KMS-11 (cell line): ENCODE measurements around the gene FAM151A.

Experiments used
- H2AFZ ChIP-seq: fragments of 200-600 bp; sonication (generic); 2 replicates; pipeline ENCODE4 v1.6.1; 2016; ENCODE audit warnings: antibody characterized with exemption, mixed run types, low read depth
- H3K27ac ChIP-seq: fragments of 200-600 bp; sonication (generic); 2 replicates; pipeline ENCODE4 v1.6.1; 2016; ENCODE audit warnings: mild to moderate bottlenecking, mixed run types
- H3K27me3 ChIP-seq: fragments of 200-600 bp; sonication (generic); 2 replicates; pipeline ENCODE4 v1.6.1; 2017; ENCODE audit warnings: mild to moderate bottlenecking, low read depth, mixed run types, moderate library complexity; ENCODE audit not compliant: insufficient read depth
- H3K36me3 ChIP-seq: fragments of 200-600 bp; sonication (generic); 2 replicates; pipeline ENCODE4 v1.6.1; 2017; ENCODE audit warnings: mild to moderate bottlenecking, mixed run types; ENCODE audit not compliant: insufficient read depth
- H3K4me1 ChIP-seq: fragments of 200-600 bp; sonication (generic); 2 replicates; pipeline ENCODE4 v1.6.1; 2016; ENCODE audit warnings: mild to moderate bottlenecking, low read depth, mixed run types; ENCODE audit not compliant: poor library complexity, severe bottlenecking
- H3K4me2 ChIP-seq: fragments of 200-600 bp; sonication (generic); 2 replicates; pipeline ENCODE4 v1.7.0; 2016; ENCODE audit warnings: mild to moderate bottlenecking, mixed run types
- H3K4me3 ChIP-seq: fragments of 200-600 bp; sonication (generic); IDR thresholded peaks from 2 replicates; pipeline ENCODE4 v1.6.1; 2017; ENCODE audit warnings: low read depth, low read length, mixed read lengths; ENCODE audit not compliant: insufficient read depth
- H3K79me2 ChIP-seq: fragments of 200-600 bp; sonication (generic); 2 replicates; pipeline ENCODE4 v1.6.1; 2016; ENCODE audit warnings: low read depth, mixed run types; ENCODE audit not compliant: insufficient read depth
- H3K9ac ChIP-seq: fragments of 200-600 bp; sonication (generic); 2 replicates; pipeline ENCODE4 v1.6.1; 2016; ENCODE audit warnings: mild to moderate bottlenecking, mixed run types
- H4K20me1 ChIP-seq: fragments of 200-600 bp; sonication (generic); 2 replicates; pipeline ENCODE4 v1.6.1; 2016; ENCODE audit warnings: mild to moderate bottlenecking, mixed run types; ENCODE audit not compliant: insufficient read depth
- TF ChIP-seq, protein P1 (sequence below): fragments of 200-600 bp; sonication (generic); conservative IDR thresholded peaks from 2 replicates; pipeline ENCODE4 v1.6.1; 2017; ENCODE audit warnings: low read depth, mild to moderate bottlenecking, antibody characterized with exemption, low read length, moderate library complexity, mixed read lengths

The FAM151A gene

GRCh38 chr1:54606990-54607325 lies 16.4 kb downstream of the FAM151A start:
- H3K27me3 ChIP-seq, result no peaks in the 10 kb centered on the region
- H4K20me1 ChIP-seq, result no peaks in the 10 kb centered on the region
- no peak overlapping the region for H2AFZ ChIP-seq
- TF ChIP-seq, protein P1, sequence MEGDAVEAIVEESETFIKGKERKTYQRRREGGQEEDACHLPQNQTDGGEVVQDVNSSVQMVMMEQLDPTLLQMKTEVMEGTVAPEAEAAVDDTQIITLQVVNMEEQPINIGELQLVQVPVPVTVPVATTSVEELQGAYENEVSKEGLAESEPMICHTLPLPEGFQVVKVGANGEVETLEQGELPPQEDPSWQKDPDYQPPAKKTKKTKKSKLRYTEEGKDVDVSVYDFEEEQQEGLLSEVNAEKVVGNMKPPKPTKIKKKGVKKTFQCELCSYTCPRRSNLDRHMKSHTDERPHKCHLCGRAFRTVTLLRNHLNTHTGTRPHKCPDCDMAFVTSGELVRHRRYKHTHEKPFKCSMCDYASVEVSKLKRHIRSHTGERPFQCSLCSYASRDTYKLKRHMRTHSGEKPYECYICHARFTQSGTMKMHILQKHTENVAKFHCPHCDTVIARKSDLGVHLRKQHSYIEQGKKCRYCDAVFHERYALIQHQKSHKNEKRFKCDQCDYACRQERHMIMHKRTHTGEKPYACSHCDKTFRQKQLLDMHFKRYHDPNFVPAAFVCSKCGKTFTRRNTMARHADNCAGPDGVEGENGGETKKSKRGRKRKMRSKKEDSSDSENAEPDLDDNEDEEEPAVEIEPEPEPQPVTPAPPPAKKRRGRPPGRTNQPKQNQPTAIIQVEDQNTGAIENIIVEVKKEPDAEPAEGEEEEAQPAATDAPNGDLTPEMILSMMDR, result no peak
- no peak overlapping the region for H3K9ac ChIP-seq
- no peak overlapping the region for H3K27ac ChIP-seq
- no peaks in the 10 kb centered on the region for H3K36me3 ChIP-seq
- no peak overlapping the region for H3K4me2 ChIP-seq
- H3K4me1 ChIP-seq, result no peaks in the 10 kb centered on the region
- H3K4me3 ChIP-seq, result no peak overlapping the region
- H3K79me2 ChIP-seq, result no peaks in the 10 kb centered on the region

DNA sequence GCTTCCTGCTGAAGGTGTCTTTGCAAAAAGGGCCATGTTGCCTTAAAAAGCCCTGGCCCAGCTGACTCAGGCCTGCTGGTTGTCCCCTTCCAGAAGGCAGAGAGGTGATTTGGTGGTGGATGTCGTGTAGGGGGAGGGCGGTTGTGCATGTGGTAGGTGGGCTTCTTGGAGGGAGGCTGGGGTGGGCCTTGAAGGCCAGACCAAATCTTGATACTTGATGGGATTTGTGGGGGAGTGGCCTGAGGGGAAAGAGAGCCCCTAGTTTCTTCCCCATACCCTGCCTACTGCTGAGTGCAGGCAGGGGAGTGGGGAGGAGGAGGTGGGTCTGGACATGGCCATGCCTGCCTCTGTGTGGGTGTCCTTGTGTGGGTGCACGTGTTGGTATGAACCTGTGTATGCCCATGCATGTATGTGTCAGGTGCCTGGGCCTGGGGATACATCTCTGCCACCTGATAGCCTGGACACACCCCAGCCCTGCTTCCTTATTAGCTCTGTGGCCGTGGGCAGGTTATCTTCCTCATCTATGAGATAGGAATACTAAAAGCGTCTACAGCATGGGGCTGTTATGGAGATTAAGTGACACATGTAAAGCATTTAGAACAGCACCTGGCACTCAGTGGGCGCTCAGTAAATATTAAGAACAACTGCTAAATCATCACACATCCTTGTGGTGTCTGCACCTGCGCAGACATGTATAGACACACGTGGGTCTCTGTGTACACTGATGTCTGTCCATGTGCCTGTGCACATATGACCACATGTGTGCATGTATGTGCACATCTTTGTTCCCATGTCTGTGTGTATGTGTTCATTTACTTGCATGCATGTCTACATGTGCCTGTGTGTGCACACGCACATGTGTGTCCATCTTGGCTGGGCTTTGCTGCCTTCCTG lies 17.0 kb downstream of the FAM151A start:
- TF ChIP-seq, protein P1, result no peak
- no peak overlapping the region for H3K27ac ChIP-seq

DNA sequence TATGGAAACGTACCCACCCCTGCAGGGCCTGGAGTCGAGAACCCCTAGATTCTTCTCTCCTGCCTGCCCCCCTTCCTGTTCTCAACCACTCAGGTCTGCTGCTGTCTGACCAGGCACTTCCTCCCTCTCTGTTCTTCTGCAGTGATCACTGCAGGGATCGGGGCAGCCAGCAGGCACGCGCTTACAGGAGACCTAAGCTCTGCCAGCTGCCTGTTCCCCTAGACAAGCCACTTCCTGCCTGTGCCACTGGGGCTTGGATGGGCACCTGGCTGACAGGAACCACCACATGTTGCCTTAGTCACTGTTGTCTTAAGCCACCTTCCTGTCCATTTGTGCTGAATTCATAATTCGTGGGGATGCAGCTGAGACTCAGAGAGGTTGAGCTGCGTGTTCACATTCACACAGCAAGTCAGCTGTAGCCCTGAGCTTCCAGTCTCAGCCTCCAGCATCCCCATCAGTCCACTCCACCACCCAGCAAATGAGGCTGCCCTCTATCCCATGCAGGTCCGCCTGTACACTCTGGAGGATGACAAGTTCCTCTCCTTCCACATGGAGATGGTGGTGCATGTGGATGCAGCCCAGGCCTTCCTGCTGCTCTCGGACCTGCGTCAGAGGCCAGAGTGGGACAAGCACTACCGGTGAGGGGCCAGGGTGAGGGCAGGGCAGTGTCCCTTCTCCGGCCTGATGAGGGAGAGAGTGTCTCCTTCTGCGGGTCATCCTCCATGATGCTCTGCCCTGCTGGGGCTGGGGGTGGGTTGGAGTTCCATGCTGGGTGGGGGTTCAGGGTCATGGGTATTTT lies 18.6 kb downstream of the FAM151A start:
- no peak overlapping the region for H2AFZ ChIP-seq
- no peak overlapping the region for H3K4me3 ChIP-seq
- no peaks in the 10 kb centered on the region for H3K27me3 ChIP-seq
- no peaks in the 10 kb centered on the region for H3K79me2 ChIP-seq
- H3K4me1 ChIP-seq, result no peaks in the 10 kb centered on the region
- no peaks in the 10 kb centered on the region for H4K20me1 ChIP-seq
- TF ChIP-seq, protein P1, result no peak
- no peak overlapping the region for H3K9ac ChIP-seq
- H3K36me3 ChIP-seq, result no peaks in the 10 kb centered on the region
- H3K27ac ChIP-seq, result no peak overlapping the region
- H3K4me2 ChIP-seq, result no peak overlapping the region

More for the DNA sequence above, 17.0 kb downstream of the FAM151A start:
- Histone ChIP-seq H3K4me1 (no peaks in the 10 kb centered on the region), H3K4me2 (no peak overlapping the region), H3K27me3 (no peaks in the 10 kb centered on the region), H3K36me3 (no peaks in the 10 kb centered on the region), H4K20me1 (no peaks in the 10 kb centered on the region), H3K4me3 (no peak overlapping the region), H3K79me2 (no peaks in the 10 kb centered on the region), H2AFZ (no peak overlapping the region), H3K9ac (no peak overlapping the region)

- Histone ChIP-seq H3K27me3 (no peaks in the 10 kb centered on the region), H2AFZ (no peak overlapping the region), H3K4me1 (no peaks in the 10 kb centered on the region), H3K4me2 (no peak overlapping the region), H3K4me3 (no peak overlapping the region), H3K9ac (no peak overlapping the region), H4K20me1 (no peaks in the 10 kb centered on the region), H3K79me2 (no peaks in the 10 kb centered on the region), H3K27ac (no peak overlapping the region), H3K36me3 (no peaks in the 10 kb centered on the region)
- TF ChIP-seq, protein P1, result no peak
These were observed 19.3 kb downstream of the FAM151A start for GRCh38 chr1:54604051-54604450.
